Stimulated activated CD8-positive, alpha-beta memory T cell treated with anti-CD3 and anti-CD28 coated beads, Interleukin-7, amount 100 ng/mL, for 4 hours (primary cell): ENCODE measurements around the gene VWA3B.
"Not testable (repeated sequence)": the region's sequence is repeated elsewhere in the genome, so short reads cannot be mapped to it uniquely, and the experiment has no call there.

Experiments used
- DNase-seq, 2 donors: peaks; one replicate each; pipeline ENCODE4 v3.0.0-alpha.2; 2020; ENCODE audit warnings: low read depth in 2 of 2

Gene VWA3B

DNA sequence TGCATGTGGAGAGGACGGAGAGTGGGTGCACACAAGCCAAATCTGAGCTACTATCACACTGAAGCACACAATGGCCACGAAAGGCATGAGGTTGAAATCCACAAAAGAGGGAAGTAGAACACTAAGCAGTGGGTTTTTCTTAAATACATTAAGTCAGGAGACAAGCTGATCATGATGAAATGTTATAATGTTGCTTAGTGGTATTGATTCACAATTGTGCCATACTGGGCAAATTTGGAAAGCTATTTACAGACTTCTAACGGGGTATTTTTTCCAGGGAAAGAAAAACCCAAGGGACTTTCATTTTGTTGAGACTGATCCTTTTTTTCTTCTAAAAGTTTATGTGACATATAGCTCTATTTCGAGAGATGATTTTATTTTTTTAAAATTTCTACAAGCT, 158.5 kb downstream of the VWA3B start:
- no peak for DNase-seq

DNA sequence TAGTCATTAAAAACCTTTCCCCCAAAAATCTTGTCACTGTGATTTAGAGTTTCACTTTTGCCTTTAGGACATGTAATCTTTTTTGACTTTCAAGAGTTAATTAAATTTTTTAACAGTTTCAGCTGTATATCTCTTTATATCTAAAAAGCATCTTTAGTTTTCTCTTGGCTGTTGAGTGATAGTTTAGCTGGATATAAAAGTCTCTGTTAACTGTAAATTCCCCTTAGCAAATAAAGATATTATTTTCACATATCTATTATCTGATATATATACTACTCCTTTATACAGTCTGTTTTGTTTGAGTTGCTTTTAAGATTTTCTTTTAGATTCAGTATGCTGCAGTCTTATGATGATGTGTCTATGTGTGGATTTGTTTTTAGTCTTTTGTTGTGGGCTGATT, 160.4 kb downstream of the VWA3B start:
- DNase-seq = no peak

DNA sequence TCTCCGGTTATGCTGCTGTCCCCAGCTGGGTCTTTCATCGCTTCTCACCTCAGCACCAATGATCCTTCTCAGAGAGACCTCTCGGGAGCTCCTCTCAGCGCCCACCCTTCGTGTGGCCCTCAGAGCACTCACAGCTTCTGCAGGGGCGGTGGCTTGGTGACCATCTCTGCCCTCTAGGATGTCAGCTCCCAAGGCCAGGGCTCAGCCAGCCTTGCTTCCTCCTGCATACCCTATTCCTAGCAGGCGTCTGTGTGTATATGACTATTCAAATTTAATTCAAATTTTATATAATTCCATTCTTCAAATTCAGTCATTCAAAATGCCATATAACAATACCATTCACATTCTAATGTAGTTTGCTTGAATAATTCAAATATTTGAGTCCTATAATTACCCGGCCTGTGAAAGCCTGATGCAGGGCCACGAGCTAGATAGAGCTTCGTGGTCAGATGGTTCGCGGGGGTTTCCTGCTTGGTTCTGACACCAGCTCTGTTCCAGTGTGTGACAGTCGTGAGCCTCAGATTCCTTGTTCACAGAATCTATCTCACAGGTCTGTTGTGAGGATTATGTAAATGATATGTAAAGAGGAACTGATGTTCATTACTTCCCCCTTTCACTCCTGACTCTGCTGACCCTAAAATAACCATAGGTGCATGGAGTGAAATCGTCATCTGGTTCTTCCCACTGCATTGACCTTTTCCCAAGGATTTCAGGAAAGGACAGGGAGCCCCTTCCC, 165.2 kb downstream of the VWA3B start:
- no peak for DNase-seq

- no peak for DNase-seq
Measured at GRCh38 chr2:98253461-98254070, 166.6 kb downstream of the VWA3B start.

GRCh38 chr2:98254504-98255059, 167.6 kb downstream of the VWA3B start:
- DNase-seq = no peak

DNA sequence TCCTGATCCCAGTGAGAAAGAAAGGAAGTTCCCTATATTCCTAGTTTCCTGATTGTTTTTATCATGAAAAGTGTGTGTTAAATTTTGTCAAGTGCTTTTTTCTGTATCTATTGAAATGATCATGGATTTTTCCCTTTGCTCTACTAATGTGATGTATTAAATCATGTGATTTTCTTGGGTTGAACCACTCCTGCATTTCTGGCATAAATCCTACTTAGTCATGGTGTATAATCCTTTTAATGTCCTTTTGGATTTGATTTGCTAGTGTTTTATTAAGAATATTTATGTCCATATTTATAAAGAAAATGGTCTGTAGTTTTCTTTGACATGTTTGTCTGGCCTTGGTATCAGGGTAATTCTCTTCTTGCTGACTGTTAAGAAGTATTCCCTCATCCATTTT, 171.9 kb downstream of the VWA3B start:
- DNase-seq = no peak

DNA sequence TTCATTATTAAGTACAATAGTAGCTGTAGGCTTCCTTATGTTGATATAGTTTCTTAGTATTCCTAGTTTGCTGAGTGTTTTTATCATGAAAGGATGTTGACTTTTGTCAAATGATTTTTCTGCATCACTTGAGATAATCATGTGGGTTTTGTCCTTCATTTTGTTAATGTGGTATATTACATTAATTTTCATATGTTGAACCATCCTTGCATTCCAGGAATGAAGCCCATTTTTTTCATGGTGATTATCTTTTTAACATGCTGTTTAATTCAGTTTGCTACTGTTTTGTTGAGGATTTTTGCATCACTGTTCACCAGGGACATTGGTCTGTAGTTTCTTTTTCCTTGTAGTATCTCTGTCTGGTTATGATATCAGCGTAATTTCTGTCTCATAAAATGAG, 176.4 kb downstream of the VWA3B start:
- DNase-seq = no peak

DNA sequence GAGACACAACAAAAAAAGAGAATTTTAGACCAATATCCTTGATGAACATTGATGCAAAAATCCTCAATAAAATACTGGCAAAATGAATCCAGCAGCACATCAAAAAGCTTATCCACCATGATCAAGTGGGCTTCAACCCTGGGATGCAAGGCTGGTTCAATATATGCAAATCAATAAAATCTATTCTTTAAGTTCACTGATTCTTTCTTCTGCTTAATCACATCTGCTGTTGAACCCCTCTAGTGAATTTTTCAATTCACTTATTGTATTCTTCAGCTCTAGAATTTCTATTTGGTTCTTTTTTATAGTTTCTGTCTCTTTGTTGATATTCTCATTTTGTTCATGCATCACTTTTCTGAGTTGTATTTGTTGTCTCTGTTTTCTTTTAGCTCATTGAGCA, 181.3 kb downstream of the VWA3B start:
- not testable (repeated sequence) for DNase-seq

DNA sequence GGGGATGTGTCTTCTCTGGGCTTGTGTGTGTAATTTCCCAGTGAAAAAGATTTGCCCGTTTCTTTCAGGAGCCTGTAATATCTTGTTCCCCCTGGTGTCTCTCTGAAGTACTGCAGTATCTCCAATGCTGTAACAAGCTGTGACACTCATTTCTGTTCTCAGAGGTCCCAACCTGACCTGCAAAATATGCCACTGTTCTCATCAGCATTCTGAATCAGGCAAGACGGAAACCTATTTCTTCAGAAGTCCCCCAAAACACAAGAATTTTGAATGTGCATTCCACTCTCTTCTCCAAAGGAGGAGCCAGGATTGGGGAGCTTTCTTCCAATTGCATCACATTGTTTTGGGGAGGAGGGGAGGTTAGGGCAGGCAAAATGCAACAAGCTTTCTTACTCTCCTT, 182.3 kb downstream of the VWA3B start:
- DNase-seq = no peak

DNA sequence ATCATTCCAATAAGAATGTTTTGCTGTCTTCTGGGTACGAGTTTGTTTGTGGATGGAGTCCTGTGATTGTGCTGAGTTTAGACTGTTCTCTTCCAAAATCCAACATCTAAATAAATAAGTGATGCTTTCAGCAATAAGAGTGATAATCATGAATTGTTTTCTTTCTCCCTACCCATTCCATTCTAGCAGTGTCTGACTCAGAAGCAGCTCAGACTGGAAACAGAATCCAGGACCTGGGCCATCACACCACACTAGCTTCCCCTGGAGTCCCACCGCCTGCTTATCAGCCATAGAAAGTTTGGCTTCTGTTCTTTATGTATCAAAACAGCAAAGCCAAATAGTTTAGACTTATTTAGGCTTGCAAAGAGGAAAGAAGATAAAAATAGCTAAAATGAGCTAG, 182.9 kb downstream of the VWA3B start:
- DNase-seq = no peak

- no peak for DNase-seq
Measured at GRCh38 chr2:98277162-98277859, 190.3 kb downstream of the VWA3B start.

- DNase-seq = no peak
Measured at GRCh38 chr2:98278074-98278473, 191.1 kb downstream of the VWA3B start.

DNA sequence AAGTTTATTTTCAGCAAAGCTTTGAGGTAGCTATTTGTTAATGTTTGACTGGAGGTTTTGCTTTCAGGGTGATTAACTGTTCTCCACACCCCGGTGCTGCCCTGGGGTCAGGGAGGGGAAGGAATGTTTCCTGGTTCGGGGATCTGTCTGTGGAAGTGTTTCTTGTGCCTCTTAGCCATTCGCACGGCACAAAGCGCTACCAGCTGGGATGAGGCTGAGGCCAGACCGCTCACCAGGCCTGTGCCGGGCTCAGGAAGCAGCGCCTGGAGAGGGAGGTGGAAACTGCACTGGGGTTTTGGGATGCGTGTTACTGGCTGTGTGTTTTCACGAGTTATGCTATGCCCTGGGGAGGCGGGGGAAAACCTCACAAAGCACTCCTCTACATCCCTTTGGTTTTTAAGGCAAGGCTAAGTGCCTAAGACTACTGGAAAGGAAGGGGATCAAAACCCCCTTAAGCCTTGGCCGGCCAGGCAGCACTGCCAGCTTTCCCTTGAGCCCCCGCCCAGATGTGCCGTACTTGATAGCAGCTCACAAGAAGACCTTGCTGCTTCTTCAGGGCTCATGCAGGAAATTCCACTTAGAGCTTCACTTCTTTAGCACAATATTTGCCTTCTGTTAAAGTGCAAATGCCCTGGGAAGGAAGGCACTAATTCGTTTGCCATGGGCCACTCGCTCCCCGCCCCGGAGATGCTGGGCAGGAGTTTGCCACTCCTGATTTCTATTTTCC, 193.6 kb downstream of the VWA3B start:
- DNase-seq = no peak

DNA sequence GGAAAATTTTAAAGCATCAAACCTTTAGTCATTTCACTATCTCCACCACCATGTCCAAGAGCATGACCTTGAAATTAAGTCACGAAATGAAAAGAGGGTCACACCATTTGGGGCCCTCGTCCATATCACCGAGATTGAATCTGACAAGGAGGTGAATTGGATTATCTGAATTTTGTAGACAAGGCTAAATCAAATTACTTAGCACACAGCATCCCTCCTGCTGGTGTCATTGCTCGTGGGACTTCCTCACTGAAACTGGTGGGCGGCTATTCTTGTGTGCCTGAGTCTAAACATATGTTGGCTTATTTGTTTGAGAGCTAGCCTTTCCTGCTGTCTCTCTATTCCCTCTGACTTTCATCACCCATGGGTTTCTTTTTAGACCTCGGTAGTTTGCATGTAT, 194.6 kb downstream of the VWA3B start:
- DNase-seq = no peak

DNA sequence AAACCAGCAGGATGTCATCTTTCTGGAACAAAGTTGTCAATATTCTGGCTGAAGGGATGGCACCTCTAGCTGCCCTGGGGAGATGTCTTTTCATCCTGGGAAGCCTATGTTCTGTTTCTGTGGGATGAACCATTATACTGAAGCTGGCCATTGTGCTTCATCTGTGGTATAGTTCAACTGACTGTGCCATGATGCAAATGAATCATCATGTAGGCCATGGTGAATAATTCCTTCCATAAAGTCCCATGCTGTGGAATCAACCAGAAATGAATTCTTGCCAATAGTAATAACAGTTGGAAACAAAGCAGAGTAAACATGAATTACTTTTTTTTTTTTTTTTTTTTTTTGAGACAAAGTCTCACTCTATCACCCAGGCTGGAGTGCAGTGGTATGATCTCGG, 195.1 kb downstream of the VWA3B start:
- no peak for DNase-seq

DNA sequence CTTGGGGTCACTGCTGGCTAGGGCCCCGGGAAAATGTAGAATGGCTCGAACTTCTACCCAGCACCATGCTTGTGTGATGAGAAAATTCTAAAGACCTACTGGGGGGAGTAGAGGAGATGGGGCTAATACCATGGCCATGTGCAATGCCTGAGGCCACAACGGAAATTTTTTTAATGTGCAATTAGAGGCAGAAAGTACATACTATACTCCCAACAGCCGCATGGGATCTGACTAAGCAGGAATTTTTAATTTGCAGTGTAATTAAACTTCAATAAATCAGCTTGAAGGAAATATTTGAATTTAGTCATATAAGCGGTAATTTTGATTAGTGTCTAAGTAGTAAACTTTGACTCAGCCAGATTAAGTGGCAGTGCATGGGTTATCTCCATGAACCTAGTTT, 206.1 kb downstream of the VWA3B start:
- no peak for DNase-seq

GRCh38 chr2:98293931-98294687, 207.1 kb downstream of the VWA3B start:
- no peak for DNase-seq

DNA sequence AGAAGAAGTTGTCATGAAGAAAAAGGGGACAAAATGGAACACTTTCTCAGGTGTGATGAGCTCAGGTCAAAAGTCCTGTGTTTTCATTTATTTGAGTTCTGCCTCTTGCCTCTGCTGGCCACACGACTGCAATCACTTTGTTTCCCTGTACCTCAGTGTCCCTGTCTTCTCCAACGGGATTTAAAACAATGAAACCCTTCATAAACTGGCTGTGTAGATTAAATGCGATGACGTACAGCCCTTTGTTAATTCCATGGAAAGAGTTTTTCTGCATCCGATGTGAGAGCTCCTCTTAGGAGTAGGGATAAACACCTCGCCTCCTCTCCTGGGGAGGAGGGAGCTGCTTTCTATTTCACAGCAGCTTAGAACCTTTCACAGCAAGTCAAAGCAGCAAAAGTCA, 207.7 kb downstream of the VWA3B start:
- DNase-seq = no peak

DNA sequence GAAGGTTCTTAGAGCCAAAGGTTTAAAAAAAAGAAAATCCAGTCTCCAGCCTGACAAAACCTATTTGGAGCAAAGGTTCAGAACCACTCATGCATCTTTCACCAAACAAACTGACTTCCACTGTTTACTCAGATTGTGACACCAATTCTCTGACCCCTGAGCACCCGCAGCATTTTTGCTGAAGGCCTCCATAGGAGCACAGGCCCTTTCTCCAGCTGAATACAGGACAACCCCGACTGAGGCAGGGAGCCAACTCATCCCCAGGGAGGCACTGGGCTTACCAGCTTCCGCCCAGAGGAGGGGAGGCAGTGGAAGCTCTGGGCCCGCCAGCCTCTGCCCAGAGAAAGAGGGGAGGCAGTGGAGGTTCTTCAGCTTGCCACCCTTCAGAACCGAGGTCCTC, 208.3 kb downstream of the VWA3B start:
- DNase-seq = no peak

- DNase-seq = no peak
Measured at GRCh38 chr2:98295721-98296414, 208.9 kb downstream of the VWA3B start.

- no peak for DNase-seq
Measured at GRCh38 chr2:98296440-98296839, 209.5 kb downstream of the VWA3B start.
